A549 (cell line): ENCODE data around the gene CFAP46. TPM values are rescaled to one million over a fixed set of nuclear protein-coding genes. Genes with fewer than 3 reads are reported as not detected.

Experiments used
- ATAC-seq, 2 experiments: fragments of 200-7000 bp in 1 of 2; fragments of >200 bp in 1 of 2; cut with Nextera tagmentation in 1 of 2; cut with Tn5 transposase in 1 of 2; 3 replicates each; pipeline versions ENCODE4 v1.8.0 to v1.9.1; 2018 to 2020; ENCODE audit warnings: mild to moderate bottlenecking in 1 of 2, moderate library complexity in 1 of 2
- CTCF ChIA-PET: fragments of 300-600 bp; sonication (Branson Sonifier 250); formaldehyde crosslinking; extraction: SDS; loops from one replicate; lab custom pipeline; 2021; ENCODE audit warnings: antibody characterized with exemption, inconsistent platforms; lab: Yijun Ruan, JAX
- POLR2A ChIA-PET: fragments of 350-600 bp; formaldehyde crosslinking; extraction: SDS; loops from one replicate; lab custom pipeline; 2021; ENCODE audit warnings: antibody characterized with exemption, inconsistent platforms; lab: Yijun Ruan, JAX
- DNase-seq, 2 experiments: peaks; one replicate each; pipeline versions ENCODE4 v3.0.0 to v3.0.0-alpha.2; 2011 to 2016; ENCODE audit warnings: low read depth in 1 of 2, low spot score in 1 of 2
- FAIRE-seq: peaks from 2 replicates; lab custom pipeline; 2011; peaks lifted over from hg19 to GRCh38; lab: Jason Lieb, UNC
- H3K27ac ChIP-seq, 2 experiments: fragments of >200 bp; sonication (Bioruptor Twin); formaldehyde crosslinking; 3 replicates each; pipeline ENCODE4 v1.5.1; 2016 to 2017
- H3K4me1 ChIP-seq: fragments of >200 bp; sonication (Bioruptor Twin); formaldehyde crosslinking; 3 replicates; pipeline ENCODE4 v1.6.1; 2016
- H3K4me2 ChIP-seq: fragments of >200 bp; sonication (Bioruptor Twin); formaldehyde crosslinking; 3 replicates; pipeline ENCODE4 v1.6.1; 2016
- H3K4me3 ChIP-seq: fragments of >200 bp; sonication (Bioruptor Twin); formaldehyde crosslinking; 3 replicates; pipeline ENCODE4 v1.5.1; 2016
- H3K9me3 ChIP-seq: fragments of >200 bp; sonication (Bioruptor Twin); formaldehyde crosslinking; 3 replicates; pipeline ENCODE4 v1.6.1; 2016
- BCL3 ChIP-seq: fragments of >200 bp; sonication (Bioruptor Twin); formaldehyde crosslinking; IDR thresholded peaks from 3 replicates; pipeline ENCODE4 v1.6.1; 2016
- BHLHE40 ChIP-seq: IDR thresholded peaks from 2 replicates; pipeline ENCODE4 v1.6.1; 2012; ENCODE audit warnings: low read depth, low read length, inconsistent platforms
- CBX8 ChIP-seq: fragments of 200-600 bp; sonication (generic); IDR thresholded peaks from 2 replicates; pipeline ENCODE4 v1.6.1; 2016
- CHD4 ChIP-seq: fragments of 200-600 bp; sonication (generic); IDR thresholded peaks from 2 replicates; pipeline ENCODE4 v1.6.1; 2016; ENCODE audit warnings: antibody characterized with exemption, mild to moderate bottlenecking, borderline replicate concordance
- EP300 ChIP-seq, 2 experiments: fragments of >200 bp; sonication (Bioruptor Twin); formaldehyde crosslinking; IDR thresholded peaks; 2 replicates in 1 of 2; 3 replicates in 1 of 2; pipeline ENCODE4 v1.6.1; 2016 to 2017
- FOSB ChIP-seq: fragments of 250-450 bp; sonication (Bioruptor Pico); IDR thresholded peaks from 2 replicates; pipeline ENCODE4 v1.5.0; 2020; ENCODE audit warnings: mild to moderate bottlenecking, moderate library complexity
- FOXS1 ChIP-seq: fragments of 250-450 bp; sonication (Bioruptor Pico); IDR thresholded peaks from 2 replicates; pipeline ENCODE4 v1.5.0; 2020; ENCODE audit warnings: mild to moderate bottlenecking, moderate library complexity
- HDAC2 ChIP-seq: fragments of 200-600 bp; sonication (generic); IDR thresholded peaks from 2 replicates; pipeline ENCODE4 v1.6.1; 2016
- HOXA7 ChIP-seq: fragments of 250-450 bp; sonication (Bioruptor Pico); IDR thresholded peaks from 2 replicates; pipeline ENCODE4 v1.5.0; 2020; ENCODE audit warnings: mild to moderate bottlenecking, moderate library complexity
- HOXB13 ChIP-seq: fragments of 250-450 bp; sonication (Bioruptor Pico); IDR thresholded peaks from 2 replicates; pipeline ENCODE4 v1.5.0; 2020; ENCODE audit warnings: low read depth, mild to moderate bottlenecking, moderate library complexity
- JUN ChIP-seq, 2 experiments: fragments of >200 bp; sonication (Bioruptor Twin); formaldehyde crosslinking; IDR thresholded peaks; 2 replicates in 1 of 2; 3 replicates in 1 of 2; pipeline ENCODE4 v1.6.1; 2016 to 2017
- KDM1A ChIP-seq: fragments of 200-600 bp; sonication (generic); IDR thresholded peaks from 2 replicates; pipeline ENCODE4 v1.6.1; 2016; ENCODE audit warnings: low read depth, mild to moderate bottlenecking
- MAFK ChIP-seq: fragments of 450-650 bp; IDR thresholded peaks from 2 replicates; pipeline ENCODE4 v1.6.1; 2014; ENCODE audit not compliant: partially characterized antibody
- MYC ChIP-seq: IDR thresholded peaks from 2 replicates; pipeline ENCODE4 v1.6.1; 2012; ENCODE audit warnings: mild to moderate bottlenecking, inconsistent platforms, low read length, improper control_type of control experiment, borderline replicate concordance
- NFE2L2 ChIP-seq: fragments of 150-350 bp; conservative IDR thresholded peaks from 2 replicates; pipeline ENCODE4 v1.6.1; 2014; ENCODE audit warnings: low read length
- NR3C1 ChIP-seq: fragments of >200 bp; sonication (Bioruptor Twin); formaldehyde crosslinking; IDR thresholded peaks from 3 replicates; pipeline ENCODE4 v1.6.1; 2017
- PBX3 ChIP-seq: IDR thresholded peaks from 2 replicates; pipeline ENCODE4 v1.6.1; 2012
- PHF8 ChIP-seq: fragments of 200-600 bp; sonication (generic); IDR thresholded peaks from 2 replicates; pipeline ENCODE4 v1.6.1; 2016; ENCODE audit warnings: low read depth, mild to moderate bottlenecking, antibody characterized with exemption, moderate library complexity, borderline replicate concordance
- POLR2AphosphoS2 ChIP-seq: conservative IDR thresholded peaks from 2 replicates; pipeline ENCODE4 v1.6.1; 2012; ENCODE audit warnings: low read length, improper control_type of control experiment, inconsistent platforms
- RARB ChIP-seq: fragments of 250-450 bp; sonication (Bioruptor Pico); IDR thresholded peaks from 2 replicates; pipeline ENCODE4 v1.8.0; 2021; ENCODE audit warnings: mild to moderate bottlenecking, moderate library complexity
- RNF2 ChIP-seq: fragments of 200-600 bp; sonication (generic); IDR thresholded peaks from 2 replicates; pipeline ENCODE4 v1.6.1; 2016; ENCODE audit warnings: low read depth, mild to moderate bottlenecking, antibody characterized with exemption, moderate library complexity, borderline replicate concordance
- SREBF2 ChIP-seq: fragments of 450-650 bp; IDR thresholded peaks from 2 replicates; pipeline ENCODE4 v1.6.1; 2014; ENCODE audit warnings: mild to moderate bottlenecking, moderate library complexity
- ZFP36 ChIP-seq: fragments of 450-650 bp; IDR thresholded peaks from 2 replicates; pipeline ENCODE4 v1.6.1; 2014; ENCODE audit warnings: borderline replicate concordance; ENCODE audit not compliant: partially characterized antibody
- ZNF302 ChIP-seq: fragments of 250-450 bp; sonication (Bioruptor Pico); IDR thresholded peaks from 2 replicates; pipeline ENCODE4 v1.9.0; 2021; ENCODE audit warnings: inconsistent platforms, mild to moderate bottlenecking, moderate library complexity
- WGBS: methylation state at CpG from one replicate; pipeline ENCODE4 v1.1.6; 2017; ENCODE audit errors: missing lambda C conversion rate; 5-methylcytosine and 5-hydroxymethylcytosine counted together
- polyA plus RNA-seq, 4 experiments: library from polyadenylated mRNA; depleted of rRNA in 3 of 4; stranded (reverse); fragments of >200 nt; fragmentation: RNase III in 1 of 4; extraction: RNeasy Plus Mini Kit Qiagen cat#74134 plus additional on column Dnase treatment in 1 of 4; gene quantifications; 2 replicates in 3 of 4; 3 replicates in 1 of 4; pipeline ENCODE4 v1.2.3, GENCODE V29; 2011 to 2017
- TF ChIP-seq, protein P1 (sequence below): fragments of 150-350 bp; IDR thresholded peaks from 2 replicates; pipeline ENCODE4 v1.6.1; 2014; ENCODE audit warnings: low read depth, mild to moderate bottlenecking, low read length

The CFAP46 gene
- polyA plus RNA-seq, 2 of the 4 experiments (the other 2 are of a cell fraction) = 0.88 to 1.8 TPM

DNA sequence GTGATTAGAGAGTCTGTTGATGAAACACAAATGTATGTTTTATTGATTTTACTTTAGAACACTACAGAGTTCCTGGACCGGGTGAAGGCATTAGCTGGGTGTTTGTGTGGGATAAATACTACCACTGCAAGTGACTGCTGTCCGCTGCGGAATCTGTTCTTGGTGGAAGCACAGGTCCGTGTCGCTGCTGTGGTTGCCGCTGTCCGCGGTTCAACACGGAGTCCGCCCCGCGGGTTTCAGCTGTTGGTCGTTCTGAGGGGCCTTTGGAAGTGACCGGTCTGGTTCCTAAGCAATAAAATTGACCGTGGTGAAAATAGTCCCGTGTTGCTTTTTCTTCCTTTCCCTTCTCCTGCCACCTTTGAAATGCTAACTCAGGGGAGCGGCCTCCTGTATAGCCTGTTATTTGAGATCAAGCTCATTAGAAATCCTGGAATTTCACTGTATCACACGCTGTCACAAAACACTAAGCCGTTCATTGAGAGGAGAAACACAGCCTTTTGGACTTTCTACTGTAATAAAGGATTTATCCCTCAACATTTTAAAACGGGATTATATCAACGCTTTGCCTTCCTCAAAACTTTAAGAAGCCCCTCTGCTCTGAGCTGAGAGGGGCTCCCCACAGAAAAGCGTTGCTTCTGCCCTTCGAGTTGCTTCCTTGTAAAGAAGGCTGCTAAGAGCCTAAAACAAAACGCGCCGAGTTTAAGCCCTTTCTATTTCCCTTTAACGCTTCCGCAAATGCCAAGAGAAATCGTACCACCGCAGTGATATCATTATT lies 159.0 kb downstream of the CFAP46 start (continued):
- TF ChIP-seq ZNF302 (CRISPR knock-in tag) (no peak), MAFK (no peak), NFE2L2 (no peak), MYC (no peak), HOXB13 (no peak), CBX8 (no peak), EP300 (IDR thresholded peaks at IDR 0.05) (no peak)
- TF ChIP-seq, protein P1, sequence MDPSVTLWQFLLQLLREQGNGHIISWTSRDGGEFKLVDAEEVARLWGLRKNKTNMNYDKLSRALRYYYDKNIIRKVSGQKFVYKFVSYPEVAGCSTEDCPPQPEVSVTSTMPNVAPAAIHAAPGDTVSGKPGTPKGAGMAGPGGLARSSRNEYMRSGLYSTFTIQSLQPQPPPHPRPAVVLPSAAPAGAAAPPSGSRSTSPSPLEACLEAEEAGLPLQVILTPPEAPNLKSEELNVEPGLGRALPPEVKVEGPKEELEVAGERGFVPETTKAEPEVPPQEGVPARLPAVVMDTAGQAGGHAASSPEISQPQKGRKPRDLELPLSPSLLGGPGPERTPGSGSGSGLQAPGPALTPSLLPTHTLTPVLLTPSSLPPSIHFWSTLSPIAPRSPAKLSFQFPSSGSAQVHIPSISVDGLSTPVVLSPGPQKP = no peak

DNA sequence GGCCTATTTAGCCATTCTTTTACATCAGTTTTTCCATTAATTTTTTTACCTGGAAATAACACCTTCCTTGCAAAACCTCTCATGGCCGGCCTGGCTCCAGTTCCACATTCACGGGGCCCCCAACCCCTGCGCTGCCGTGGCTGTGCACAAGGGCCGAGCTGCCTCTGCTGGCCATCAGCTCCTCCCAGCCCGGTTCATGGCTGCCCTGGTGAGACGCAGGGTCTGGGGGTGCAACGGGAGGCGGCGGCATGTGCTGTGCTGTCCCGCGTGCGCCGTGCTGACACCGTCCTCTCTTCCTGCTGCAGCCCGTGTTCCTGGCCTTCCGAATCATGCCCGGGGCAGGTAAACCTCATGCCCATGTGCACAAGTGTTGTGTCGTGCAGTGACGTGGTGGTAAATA lies 160.8 kb downstream of the CFAP46 start:
- no peak overlapping the region for H3K4me3 ChIP-seq
- ChIA-PET POLR2A (no interaction called here), CTCF (interaction anchor here (0.8 kb wide), 1 partner anchor 127 kb away, joined by 3 read pairs; no protein-coding TSS in a partner anchor)
- no peak overlapping the region for H3K27ac ChIP-seq
- TF ChIP-seq HOXB13 (no peak), SREBF2 (no peak), KDM1A (no peak), PHF8 (no peak), BCL3 (no peak), HDAC2 (no peak), BHLHE40 (no peak), PBX3 (no peak), FOSB (CRISPR knock-in tag) (no peak), FOXS1 (CRISPR knock-in tag) (no peak), POLR2AphosphoS2 (no peak), NR3C1 (no peak), HOXA7 (CRISPR knock-in tag) (no peak), RARB (CRISPR knock-in tag) (no peak), RNF2 (no peak), CHD4 (no peak), EP300 (IDR thresholded peaks at IDR 0.05) (no peak), JUN (IDR thresholded peaks at IDR 0.05) (no peak), ZFP36 (no peak)
- TF ChIP-seq, protein P1 = no peak
- ATAC-seq (no peak), FAIRE-seq (no peak), DNase-seq (no peak)
- WGBS = 90% methylated on average over 11 of the region's 20 CpGs
- H3K4me2 ChIP-seq = no peak overlapping the region
- peaks cover 10% of the 10 kb centered on the region; the same call in 2 of the 3 replicates for H3K4me1 ChIP-seq
- H3K9me3 ChIP-seq = no peaks in the 10 kb centered on the region
